ENCODE data around the gene CBX7.

The CBX7 gene

DNA sequence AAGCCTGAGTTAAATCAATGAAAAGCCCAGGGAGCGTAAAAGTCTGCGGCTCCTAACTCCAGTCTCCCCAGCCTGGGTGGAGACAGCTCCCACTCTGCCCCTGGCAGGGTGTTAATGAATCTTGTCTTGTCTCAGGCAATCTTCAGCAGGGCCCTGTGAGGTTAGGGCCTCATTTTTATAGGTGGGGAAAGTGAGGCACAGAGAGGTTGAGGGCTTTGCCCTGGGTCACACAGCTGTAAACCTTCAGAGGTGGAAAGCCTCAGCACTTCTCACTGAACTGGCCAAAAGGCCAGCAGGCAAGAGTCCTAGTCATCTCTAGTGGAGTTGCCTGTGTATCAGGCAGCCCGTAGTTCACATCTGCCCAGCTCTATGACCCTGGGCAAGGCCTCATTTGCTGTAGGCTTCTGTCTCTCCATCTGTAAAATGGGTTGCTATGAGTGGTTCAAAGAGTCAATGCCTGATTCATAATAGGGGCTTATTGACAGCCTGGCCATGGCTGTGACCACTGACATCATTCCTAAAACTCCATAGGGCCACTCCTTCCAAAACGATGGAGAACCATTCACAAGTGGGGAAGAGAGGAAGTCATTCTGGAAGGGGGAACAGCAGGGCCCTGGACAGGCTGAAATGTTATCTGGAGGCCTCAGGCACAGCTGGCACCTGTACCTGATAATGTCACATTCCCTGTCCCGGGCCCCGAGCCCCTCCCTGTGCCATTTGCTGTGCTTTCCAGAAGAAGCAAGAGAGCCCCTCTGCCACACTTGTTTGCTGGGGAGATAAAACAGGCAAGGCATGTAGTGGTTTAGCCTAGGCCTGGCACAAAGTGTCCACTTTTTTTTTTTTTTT lies 6.0 kb downstream of the CBX7 start:
- no peak for DNase-seq

DNA sequence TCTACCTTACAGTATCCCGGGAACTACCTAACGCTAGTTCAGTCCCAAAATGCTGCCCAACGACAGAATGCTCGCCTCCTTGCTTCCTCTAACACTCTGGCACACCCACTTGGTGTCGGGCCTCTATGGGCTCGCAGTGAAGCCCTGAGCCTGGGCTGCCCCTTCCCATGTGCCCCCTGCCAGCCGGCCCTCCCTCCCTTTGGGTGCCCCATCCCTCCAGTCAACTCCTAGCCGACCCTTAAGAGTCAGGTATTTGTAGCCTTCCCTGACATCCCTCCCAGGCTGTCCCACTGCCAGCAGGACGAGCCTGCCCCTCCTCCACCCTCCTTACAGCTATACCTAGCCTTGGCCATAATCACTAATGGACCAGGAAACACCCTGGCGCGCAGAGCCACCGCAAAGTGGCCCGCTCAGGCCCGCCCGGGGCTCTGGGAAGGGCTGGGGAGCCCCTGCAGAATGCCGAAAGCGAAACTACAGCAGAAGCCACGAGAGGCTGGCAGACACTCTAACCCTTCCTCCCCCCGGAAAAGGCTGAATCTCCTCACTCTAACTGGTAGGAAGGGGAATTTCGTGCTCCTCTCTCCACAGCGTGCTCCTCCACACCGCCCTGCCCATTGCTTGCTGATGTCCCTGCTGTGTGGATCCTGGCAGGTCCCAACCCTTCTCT lies 8.2 kb downstream of the CBX7 start:
- peak; percentile 91 for DNase-seq

DNA sequence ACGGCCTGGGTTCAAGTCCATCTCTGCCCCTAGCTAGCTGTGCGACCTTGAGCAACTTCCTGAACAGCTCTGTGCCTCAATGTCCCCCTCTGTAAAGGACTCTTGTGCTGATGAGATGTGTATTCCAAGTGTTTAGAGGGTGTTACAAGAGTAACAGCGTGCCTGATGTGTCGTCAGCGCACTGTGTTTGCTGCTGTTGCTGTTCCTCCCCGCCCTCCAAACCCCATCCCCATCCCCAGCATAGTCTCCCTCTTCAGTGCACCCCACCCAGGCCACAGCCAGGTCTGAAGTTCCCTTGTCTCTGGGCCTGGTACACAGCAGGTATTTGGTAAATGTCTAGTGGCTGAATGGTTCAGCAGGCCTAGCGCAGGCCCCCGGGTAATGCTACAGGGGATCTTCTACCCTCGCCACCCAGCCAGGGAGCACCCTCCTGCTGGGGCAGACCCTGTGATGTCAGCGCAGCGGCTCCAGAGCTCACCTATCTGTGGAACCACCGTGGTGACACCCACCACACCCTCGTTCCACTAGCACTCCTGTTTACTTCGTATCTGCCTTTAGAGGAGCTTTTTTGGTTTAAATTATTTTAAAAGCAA lies 10.3 kb downstream of the CBX7 start:
- DNase-seq = no peak

DNA sequence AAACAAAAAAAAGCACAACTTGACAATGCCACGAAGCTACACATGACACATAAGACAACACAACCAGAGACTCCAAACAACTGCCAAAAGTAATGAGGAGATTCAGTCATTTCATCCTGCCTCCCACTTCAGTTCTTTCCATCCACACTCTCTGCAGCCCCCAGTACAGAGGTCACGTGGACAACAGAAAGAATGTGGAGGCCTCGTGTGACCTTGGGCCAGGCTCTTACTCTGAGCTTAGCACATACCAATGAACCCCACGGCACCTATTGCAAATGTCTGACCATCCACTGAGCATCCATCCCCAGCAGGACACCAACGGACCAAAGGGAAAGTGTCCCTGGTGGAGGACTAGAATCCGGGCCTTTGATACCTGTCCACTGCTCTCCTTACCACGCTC lies 12.5 kb downstream of the CBX7 start:
- DNase-seq = no peak

DNA sequence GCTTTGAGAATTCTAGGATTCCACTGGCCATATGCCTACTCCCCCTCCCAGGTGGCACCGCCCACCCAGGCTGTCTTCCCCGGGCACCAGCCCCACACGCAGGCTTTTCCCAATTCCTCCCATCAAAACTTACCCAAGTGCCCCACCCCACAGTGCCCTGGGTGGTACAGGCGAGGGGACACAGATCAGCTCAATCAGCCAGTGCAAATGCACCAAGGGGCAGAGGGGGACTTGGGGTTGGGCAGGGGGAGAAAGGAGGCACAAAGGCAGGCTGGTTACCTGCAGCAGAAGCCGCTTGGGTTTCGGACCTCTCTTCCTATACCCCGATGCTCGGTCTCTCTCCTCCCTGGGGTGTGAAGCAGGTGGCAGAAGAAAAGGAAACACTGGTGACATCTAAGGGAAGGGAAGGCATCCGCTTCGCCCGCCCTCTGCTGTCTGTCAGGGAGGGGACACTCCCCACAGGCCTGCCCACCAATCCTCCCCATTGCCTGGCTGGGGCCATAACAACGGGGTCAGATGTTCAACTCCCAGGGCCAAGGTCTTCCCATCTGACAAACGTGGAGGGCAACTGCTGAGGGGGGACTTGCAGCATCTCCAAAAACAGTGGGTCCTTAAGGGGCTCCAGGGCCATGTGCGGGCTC lies 14.0 kb downstream of the CBX7 start:
- DNase-seq = no peak

DNA sequence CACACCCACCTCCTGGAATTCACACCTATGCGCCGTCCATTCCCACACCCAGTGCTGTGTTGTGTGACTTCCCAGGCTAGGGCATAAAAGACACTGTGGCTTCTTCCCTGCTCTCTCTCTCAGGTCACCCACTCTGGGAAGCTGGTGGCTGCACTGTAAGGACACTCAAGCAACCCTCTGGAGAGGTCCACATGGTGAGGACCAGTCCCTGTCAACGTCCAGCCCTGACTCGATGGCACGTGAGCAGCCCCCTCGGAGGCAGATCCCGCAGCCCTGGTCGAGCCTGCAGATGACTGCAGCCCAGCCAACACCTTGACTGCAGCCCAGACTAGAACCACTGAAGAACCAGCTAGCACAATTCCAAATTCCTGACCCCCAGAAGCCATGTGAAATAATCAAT lies 16.2 kb downstream of the CBX7 start:
- no peak for DNase-seq

DNA sequence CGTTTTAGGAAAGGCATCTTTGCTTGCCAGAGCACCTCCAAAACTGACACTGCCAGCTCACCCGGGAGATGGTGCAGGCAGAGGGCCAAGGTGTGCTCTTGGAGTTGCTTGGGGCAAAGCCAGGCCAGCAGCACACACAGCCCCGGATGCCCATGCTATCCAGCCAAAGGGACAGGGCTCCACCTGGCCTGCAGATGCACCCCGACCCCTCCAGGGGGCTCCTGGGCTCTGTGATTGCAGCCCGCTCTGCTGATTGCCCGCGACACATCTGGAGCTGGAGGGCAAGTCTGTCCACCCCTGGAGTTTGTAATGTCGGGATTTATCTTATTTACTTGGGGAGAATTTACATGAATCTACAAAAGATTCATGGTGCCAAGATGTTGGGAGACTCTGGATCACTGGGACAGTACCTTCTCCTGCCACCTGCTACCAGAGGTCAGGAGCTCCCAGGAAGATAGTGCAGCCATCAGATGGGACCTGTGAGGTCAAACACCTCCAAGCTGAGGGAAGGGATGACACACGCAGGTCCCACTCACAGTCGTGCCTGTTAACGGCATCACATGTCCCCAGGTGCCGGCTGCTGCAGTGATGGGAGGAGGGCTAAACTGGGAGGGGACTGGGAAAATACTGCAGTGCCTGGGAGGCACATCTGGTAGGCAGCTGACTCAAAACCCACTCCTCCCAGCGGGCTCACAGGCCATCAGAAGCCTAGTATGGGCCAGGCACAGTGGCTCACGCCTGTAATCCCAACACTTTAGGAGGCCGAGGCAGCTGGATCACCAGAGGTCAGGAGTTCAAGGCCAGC lies 17.2 kb downstream of the CBX7 start:
- peak; percentile 46 for DNase-seq

DNA sequence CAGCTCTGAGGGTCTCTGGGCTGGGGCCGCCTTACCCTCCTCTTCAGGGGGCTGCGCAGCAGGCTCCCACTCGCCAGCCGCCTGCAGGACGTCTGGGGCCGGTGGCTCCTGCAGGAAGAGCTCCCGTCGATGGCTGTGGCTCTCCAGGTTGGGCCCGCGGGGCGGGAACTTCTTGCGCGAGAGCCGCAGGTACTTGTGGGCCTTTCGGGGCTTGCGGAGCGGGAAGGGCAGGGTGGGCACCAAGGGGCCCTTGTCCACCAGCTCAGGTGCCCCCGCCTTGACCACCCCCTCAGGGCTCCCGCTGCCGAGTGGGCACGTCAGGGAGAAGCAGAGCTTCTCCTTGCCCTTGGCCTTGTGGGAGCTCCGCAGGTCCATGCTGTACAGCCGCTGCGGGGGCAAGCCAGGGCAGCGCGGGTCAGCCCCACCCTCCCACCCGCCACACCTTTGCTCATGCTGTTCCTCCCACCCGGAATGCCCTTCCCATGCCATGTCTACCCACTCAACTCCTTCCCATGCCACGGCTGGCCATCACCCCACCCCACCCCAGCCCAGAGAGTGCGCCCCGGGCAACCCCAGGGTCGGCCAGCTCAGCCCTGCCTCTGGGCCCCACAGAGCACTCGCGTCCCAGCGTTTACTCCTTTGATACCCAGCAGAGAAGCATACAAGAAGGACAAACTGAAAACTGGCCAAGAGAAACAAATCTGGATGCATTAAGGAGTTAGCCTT lies 18.0 kb downstream of the CBX7 start:
- no peak for DNase-seq

DNA sequence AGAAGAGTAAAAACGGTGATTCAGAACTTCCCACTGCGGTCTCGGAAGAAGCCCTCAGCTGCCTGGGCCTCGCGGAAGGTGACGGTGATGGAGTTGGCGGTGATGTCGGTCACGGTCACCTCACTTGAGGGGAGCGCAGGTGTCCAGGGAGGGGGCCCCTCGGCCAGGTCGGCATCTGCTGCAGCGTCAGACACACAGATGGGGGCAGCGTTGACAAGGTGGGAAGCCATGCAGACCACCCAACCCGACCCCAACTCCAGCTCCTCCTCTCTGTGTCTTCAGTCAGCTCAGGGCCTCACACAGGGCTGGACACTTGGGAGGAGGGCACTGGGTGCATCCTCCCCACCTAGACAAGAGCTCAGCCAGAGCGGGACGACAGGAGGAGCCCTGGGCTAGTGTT lies 18.6 kb downstream of the CBX7 start:
- no peak for DNase-seq

DNA sequence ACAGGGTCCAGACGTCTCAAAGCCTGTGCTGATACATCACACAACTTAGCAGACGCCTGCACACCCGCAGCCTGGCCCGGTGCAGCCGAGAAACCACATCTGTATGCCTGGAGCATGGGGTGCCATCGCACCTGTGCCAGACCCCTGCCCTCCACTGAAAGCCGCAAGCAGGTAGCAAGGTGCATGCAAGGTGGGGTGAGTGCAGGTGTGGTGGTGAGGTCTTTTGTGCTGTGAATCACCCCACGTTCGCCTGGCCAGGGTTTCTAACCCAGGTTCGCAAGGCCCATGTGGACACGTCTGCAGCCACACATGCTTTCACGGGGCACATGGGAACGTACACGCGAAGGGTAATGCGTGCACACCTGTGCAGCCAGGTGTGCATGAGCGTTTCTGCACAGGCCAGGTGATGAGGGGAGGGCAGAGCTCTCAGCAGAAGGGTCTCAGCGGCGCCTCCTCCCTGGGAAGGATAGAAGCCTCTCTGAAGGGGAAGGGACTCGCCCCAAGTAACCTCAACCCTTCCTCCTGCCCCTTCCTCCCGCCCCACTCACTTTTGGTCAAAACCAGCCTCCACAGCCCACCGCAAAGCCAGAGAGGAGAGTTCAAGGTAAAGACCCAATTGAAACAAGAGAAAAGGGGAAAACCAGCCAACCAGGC lies 19.5 kb downstream of the CBX7 start:
- DNase-seq = no peak

DNA sequence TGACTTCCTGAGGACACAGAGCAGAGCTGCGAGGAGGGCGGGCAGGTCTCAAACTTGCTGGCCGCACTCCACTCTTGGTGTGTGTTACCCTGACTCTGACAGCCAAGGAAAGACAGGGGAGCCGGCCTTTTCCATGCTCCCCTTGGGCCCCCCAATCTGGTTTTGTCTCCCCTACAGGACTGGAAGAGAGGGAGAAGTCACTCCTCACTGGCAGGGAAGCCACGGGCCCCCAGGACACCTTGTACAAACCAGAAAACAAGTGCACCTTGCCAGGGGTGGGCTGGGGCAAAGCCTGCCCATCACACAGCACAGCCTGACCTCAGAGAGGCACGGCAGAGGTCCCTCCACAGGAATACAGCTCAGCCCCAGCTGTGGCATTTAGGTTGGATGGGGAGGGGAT lies 20.2 kb downstream of the CBX7 start:
- no peak for DNase-seq

DNA sequence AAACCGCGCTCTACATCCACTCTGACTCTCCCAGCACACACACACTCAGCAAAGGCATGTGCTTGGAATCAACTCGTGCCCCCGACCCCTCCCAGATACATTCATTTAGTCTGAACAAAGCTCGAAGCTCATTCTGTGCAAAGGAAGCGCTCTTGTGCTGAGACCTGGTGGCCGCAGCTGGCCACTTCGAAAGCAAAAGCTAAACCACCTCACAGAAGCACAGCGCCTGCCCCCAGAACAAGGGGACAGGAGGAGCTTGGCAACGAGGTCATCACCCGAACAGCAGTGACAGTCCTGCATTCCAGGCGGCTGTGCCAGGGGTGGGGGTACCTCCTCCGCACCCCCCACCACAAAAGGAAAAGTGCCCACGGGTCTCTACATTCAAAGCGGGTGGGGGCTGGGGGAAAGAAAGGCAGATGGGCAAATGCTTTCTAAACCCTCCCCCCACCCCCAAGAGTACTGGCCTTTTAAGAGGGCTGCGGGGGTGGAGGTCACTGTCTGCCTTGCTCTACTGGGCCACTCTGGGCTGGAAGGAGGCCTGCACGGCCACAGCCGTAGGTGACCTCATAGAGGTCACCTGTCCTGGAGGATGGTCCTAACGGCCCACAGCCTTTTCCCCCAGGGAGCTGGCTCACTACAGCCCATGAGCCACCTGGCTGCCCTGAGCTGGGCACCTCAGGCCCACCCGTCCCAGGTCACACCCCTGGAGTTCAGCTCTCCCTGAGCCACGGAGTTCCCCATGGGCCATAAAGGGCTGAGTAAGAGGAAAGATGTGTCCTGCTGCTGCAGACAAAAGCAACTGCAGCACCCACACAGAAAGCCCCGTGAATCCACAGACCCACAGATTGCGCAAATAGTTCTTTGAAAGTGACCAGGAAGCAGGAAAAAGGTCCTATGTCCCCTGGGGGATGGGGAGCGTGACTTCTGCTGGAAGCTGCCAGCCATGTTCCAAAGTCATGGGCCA lies 21.3 kb downstream of the CBX7 start:
- peak; percentile 76 for DNase-seq

DNA sequence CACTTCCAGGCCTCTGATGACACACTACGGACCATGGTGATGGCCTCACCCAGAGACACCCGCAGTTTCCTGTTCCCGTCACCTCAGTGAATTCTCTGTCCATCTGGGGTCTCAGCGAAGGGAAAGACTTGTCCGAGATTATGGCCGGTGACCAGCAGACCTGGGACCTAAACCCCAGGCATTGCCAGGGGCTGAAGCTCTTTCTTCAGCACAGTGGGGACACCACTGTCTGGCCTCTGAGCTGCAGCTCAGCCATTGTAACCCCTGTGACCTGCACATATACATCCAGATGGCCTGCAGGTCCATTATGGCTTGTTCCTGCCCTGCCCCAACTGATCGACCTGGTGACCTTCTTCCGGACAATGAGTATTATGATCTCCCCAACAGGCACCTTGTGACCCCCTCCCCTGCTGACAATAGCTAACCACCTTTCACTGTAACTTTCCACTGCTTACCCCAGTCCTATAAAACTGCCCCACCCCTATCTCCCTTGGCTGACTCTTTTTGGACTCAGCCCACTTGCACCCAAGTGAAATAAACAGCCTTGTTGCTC lies 22.3 kb downstream of the CBX7 start:
- DNase-seq = no peak

DNA sequence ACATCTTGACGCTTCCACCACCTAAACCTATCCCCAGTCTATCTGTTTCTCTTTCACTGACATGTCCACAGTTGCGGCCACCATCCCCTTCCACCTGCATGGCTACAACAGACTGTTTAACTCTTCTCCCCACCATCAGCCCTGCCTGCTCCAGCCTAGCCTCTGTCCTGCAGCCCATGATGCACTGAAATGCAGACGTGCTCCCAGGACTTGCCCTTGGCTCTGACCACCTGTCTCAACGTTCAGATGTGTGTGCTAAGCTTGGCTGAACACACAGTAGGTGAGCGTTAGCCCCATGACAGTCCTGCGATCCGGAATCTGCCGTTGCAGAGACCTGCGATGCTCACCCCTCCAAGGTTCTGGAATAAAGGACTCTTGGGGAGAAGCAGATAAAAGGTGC lies 22.7 kb downstream of the CBX7 start:
- DNase-seq = no peak

DNA sequence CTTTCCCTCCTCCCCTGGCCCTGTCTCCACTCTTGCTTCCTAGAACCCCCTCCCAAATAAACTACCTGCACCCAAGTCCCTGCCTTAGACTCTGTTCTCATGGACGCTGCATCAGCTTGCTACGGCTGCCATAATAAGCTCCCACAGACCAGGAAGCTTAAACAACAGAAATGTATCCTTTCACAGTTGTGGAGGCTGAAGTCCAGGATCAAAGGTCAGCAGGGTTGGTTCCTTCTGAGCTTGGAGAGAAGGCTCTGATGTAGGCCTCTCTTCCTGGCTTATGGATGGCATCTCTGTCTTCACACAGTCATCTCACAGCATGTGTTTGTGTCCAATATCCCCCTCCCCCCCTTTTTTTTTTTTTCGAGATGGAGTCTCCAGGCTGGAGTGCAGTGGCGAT lies 23.4 kb downstream of the CBX7 start:
- no peak for DNase-seq

DNA sequence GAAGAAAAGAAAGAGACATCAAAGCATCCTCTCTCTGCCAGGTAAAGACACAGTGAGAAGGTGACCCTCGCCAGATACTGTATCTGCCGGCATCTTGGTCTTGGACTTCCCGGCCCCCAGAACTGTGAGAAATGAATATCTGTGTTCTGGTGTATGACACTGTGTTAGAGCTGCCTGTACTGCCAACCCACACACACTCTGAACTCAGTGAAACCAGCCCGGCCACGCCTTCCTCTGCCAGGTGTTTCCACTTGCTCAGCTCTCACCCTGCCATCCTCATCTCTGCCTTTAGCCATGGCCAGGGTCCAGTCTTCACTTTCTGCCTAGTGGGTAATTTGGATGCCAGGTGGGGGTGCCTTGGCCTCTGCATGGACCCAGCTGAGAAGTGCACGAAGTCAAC lies 24.0 kb downstream of the CBX7 start:
- no peak for DNase-seq

DNA sequence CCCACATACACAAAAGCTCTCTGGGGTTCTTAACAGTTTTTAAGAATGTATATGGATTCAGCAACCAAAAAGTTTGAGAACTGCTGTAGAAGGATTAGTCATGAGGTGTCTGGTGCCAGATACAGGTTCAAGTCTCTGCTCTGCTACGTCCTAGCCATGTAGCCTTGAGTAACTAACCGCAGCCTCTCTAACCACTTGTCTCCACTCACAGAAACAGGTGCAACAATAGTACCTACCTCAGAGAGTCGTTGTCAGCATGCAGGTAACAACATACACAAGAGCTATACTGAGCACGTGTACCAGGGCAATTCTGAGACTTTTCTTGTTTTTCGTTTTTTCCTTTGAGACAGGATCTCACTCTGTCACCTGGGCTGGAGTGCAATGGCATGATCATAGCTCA lies 26.9 kb downstream of the CBX7 start:
- no peak for DNase-seq

DNA sequence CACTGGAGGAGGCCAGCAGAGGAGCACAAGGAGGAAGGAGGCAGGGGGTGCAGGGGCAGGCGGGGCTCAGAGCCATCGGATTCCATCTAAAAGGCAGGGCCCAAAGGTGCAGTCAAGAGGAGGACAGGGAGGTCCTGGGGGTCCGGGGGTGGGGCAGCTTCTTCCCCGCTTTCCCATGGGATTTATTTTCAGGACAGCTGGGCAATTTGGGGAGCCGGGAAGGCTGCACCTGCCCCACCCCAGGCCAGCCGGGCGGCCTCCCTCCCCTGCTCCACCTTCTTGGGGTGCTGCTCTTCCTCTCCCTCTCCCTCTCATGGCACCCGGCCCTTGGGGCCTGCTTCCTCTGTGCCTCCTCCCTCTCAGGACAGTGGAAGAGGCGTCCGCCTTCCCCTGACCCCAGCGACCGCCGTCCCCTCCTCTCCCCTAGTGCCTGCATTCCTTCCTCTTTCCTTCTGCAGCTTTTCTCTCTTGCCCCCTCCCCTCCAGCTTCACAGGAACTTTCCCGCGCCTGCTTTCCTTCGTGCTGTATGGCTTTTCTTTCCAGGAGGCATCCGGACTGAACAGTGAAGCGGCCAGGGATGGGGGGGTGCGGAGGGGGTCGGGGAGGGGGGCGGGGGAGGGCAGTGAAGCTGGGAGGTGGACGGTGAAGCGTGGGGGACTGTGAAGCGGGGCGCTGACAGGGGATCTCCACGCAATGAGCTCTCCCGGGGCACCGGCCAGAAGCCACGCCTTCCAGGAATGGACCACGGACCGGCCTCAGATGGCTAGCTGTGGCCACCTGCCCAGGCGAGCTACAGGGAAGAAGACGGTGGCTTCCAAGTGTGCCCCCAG lies 28.5 kb downstream of the CBX7 start:
- no peak for DNase-seq
